Fibroblast of the conjunctiva (primary cell): ENCODE measurements around the gene R3HDM2.
A peak's percentile ranks its signal among the peaks of the same experiment; 100 is the strongest.
"Not testable (repeated sequence)": the region's sequence is repeated elsewhere in the genome, so short reads cannot be mapped to it uniquely, and the experiment has no call there.

Experiments
- DNase-seq: peaks from one replicate; pipeline ENCODE4 v3.0.0-alpha.2; 2010; ENCODE audit warnings: low read depth

The R3HDM2 gene

DNA sequence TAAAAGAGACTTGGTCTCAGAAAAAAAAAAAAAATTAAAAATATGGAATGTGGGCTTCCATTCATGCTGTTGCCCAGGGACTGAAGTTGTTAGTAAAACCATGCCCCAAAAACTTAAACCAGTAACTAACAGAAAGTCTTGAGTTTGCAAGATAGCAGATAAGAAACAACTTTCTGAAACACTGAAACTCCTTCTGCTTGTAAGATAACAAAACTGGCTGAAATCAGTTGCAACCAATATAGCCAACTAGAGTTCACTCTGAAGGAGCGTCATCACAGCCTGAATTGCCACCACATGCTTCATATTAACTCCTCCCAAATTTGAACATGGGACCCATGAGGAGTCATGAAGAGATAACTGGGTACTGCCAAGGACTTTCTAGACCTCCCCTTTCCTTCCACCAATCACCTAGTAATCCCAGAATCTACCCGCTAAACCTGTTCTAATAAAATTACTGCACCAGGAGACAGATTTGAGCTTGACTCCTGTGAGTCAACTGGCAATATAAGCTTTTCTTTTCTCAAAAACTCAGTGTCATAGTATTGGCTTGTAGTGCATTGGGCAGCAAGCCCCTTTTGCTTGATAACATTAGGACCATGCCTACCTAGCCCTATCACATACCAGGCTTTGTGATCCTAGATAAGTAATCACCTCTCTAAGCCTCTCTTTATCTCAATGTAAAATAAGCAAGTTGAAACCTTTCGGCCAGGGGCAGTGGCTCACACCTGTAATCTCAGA lies 53.6 kb downstream of the R3HDM2 start:
- no peak for DNase-seq

DNA sequence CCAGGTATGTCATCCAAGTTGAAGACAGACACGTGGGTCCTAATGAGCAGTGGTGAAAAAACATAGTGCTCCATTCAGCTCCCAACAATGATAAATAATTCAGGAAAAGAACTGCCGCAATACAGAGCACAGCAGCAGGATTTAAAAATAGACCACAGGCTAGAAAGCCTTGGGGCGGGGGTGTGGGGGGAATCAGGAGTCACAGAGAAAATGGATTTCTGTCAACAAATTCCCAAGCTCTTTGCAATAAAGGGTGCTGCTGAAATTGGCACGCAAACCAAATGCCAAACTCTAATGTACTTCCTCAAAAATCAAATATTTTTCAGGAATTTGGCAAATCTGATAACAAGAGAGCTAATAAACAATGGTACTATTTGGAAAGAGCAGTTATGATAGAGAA lies 58.6 kb downstream of the R3HDM2 start:
- no peak for DNase-seq

DNA sequence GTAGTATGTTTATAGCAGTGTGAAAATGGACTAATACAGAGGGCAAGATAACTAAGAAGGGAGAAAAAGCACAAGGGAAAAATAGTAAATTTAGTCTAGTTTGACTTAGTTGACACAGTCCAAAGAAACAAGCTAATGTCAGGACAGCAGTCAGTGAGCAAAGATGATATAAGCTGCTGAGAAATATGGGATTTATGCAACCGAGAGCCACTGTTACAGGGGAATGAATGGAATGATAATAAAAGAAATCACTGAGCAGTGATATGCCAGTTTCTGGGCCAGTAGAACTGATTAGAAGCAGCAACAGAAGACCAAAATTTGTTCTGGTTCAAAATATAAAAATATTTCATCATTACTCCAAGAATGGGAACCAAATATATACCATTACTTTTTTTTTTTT lies 60.1 kb downstream of the R3HDM2 start:
- DNase-seq = peak; percentile 10

DNA sequence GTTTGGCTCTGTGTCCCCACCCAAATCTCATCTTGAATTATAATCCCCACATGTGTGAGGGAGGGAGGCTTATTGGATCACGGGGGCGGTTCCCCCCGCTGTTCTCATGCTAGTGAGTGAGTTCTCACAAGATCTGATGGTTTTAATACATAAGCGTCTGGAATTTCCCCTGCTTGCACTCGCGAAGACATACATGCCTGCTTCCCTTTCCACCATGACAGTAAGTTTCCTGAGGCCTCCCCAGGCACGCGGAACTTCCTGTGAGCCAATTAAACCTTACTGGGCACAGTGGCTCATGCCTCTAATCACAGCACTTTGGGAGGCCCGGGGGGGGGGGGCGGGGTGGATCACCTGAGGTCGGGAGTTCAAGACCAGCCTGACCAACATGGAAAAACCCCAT lies 60.8 kb downstream of the R3HDM2 start:
- no peak for DNase-seq

DNA sequence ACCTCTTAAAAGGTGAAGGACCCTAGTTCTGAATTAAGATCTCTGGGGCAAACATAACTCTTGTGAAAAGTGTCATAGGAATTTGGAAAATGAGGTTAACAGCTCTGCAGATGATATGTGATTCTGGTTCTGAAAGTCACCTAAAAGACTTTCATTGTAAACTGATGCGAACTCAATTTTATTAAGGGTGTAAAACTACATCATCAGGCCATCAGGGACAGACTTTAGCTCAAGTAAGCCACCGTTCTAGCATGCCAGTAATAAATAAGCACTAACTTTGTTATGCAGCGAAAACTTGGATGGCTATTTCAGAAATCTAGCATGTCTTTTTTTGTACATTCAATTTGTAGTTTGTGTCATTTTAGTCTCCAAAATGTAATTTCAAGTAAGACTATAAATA lies 61.6 kb downstream of the R3HDM2 start:
- DNase-seq = no peak

DNA sequence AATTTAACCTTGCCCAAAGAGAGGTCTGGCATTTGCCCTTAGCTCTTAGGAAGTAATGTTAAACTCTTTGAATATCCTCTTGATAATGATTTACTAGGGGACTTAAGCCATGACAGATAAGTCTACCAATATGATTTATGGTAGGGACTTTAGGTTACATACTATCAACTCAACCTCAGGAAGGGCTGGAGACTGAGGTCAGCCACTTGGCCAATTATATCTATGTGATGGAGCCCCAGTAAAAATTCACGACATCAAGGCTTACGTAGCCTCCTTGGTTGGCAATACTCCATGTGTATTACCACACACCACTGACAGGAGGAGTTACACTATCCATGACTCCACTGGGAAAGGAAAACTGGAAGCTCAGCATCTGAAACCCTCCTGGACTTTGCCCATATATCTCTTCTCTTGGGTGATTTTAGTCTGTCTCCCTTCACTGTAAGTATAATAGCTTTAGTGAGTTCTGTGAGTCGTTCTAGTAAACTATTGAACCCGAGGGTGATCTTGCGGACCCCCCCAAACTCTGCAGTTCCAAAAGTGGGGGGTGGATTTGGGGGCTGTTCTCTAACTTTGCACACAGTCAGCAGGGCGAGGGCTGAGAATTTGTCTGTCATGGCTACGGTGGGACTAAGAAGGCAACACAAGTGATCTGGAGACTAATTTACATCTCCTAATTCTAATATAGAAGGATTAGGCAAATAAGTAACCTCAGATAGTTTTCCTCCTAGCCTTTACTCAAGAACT lies 62.3 kb downstream of the R3HDM2 start:
- DNase-seq = no peak

DNA sequence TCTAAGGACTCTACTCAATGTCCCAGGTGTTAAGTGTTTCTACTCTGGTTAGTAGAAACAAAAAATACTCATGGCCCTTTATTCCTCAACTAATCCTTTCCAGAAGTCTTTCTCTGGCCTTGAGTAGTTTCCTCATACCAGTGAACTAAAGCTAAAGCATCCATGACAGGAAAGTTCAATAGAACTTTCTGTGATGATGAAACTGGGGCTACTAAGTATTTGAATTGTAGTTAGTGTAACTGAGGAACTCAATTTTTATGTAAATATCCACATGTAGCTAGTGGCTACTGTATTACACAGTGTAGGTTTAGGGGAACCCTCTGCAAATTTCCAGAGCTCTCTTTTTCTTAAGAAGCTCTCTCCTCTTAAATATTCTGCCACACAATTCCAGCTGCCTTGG lies 63.7 kb downstream of the R3HDM2 start:
- DNase-seq = no peak

DNA sequence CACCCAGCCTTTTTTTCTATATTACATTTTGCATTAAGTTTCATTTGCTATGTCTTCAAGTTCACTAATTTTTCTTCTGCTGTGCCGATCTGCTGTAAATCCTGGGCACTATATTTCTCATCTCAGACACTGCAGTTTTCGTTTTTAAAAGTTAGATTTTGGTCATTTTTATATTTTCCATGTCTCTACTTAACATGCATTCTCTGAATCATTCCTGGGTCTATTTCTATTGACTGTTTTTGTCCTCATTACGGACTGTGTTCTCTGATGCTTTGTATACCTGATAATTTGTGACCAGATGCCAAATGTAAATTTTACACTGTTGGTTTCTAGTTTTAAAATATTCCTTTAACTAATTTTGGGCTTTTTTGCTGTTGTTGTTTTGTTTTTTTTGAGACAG lies 64.5 kb downstream of the R3HDM2 start:
- no peak for DNase-seq

DNA sequence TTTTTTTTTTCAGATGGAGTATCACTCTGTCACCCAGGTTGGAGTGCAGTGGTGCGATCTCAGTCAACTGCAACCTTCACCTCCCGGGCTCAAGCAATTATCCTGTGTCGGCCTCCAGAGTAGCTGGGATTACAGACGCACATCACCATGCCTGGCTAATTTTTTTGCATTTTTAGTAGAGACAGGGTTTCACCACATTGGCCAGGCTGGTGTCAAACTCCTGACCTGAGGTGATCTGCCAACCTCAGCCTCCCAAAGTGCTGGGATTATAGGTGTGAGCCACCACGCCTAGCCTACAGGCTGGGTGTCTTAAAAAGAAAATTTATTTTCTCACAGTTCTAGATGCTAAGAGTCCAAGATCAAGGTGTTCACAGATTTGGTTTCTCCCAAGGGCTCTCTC lies 66.7 kb downstream of the R3HDM2 start:
- not testable (repeated sequence) for DNase-seq

DNA sequence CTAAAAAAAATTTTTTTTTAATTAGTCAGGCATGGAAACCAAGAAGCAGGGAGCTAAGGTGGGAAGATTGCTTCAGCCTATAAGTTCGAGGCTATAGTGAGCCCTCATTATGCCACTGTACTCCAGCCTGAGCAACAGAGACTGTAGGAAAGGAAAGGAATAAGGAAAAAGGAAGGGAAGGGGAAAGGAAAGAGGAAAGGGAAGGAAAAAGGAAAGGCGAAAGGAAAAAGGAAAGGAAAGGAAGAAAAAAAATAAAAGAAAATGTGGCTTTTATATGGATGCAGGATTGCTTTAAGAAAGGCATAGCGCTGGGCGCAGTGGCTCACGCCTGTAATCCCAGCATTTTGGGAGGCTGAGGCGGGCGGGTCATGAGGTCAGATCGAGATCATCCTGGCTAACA lies 70.4 kb downstream of the R3HDM2 start:
- no peak for DNase-seq

DNA sequence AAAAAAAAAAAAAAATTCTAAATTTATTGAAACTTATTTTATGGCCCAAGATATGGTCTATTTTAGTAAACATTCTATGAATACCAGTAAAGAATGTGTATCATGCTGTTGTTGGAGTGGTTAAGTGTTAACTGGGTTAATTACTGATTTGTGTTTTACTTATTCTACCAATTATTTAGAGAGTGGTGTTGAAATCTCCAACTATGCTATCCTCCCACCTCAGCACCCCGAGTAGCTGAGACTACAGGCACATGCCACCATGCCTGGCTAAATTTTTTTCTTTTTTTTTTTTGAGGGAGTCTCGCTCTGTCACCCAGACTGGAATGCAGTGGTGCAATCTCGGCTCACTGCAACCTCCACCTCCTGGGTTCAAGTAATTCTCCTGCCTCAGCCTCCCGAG lies 72.2 kb downstream of the R3HDM2 start:
- no peak for DNase-seq

DNA sequence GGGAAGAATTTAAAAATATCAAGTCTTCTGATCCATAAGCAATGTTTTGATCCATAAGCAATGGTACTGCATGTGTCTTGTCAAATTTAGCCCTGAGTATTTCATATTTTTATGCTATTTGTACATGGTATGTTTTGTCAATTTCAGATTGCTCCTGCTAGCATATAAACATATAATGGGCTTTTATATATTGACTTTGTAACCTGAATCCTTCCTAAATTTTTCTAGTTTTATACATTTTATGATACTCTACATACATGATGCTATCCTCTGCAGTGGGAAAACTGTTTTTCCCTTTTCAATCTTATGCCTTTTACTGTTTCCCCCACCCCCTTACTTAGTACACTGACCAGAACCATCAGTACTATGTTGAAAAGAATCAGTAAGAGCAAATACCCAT lies 75.1 kb downstream of the R3HDM2 start:
- no peak for DNase-seq

DNA sequence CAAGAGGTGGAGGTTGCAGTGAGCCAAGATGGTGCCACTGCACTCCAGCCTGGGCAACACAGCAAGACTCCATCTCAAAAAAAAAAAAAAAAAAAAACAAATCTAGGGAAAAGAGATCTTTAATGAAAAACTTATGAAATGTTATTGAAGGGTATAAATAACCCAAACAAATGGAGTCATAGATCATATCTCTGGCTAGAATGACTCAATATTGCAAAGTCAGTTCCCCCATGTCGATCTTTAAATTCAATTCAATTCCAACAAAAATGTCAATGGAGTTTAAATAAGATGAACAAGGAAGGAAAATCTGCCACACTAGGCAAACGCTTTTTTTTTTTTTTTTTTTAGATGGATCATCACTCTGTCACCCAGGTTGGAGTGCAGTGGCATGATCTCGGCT lies 78.7 kb downstream of the R3HDM2 start:
- DNase-seq = no peak

DNA sequence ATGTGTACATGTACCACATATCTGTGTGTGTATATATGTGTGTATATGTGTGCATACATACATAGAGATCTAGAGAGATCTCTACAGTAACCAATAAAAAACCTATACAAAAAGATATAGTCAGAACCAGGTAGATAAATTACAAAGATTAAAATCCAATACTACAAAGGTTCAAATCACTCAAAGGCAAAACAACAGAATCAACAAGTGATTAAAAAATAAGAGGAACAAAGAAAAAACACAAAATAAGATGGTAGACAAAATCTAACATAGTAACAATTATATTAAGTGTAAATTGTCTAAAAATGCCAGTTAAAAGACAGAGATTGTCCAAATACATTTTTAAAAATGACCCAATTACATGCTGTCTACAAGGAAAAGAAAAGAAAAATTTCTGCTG lies 83.6 kb downstream of the R3HDM2 start:
- no peak for DNase-seq

DNA sequence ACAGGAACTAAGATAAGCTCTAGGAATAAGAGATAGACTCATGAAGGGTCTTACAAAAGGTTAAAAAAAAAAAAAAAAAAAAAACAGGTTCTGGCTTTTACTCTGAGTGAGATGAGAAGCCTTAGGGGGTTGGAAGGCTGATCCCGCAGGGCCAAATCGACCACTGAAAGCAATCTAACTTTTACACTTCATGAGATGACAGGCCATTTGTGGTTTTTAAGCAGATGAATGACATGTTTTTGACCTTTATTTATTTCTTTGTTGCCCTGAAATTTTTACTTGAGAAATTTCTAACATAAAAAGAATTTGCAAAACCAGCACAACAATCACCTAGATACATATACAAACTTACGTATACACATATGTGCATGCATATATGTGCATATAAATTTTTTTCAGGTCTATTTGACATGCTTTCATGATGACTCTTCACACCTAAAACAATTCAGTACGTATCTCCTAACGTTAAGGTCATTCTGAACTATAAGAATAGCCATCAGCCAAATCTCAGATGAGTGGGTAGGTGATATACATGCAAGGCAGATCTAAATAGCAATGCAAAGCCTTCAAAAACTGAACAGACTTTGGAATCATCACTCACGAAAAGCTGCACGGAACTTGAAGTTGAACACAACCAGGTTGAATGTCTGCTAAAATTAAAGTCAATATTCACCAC lies 87.0 kb downstream of the R3HDM2 start:
- no peak for DNase-seq

DNA sequence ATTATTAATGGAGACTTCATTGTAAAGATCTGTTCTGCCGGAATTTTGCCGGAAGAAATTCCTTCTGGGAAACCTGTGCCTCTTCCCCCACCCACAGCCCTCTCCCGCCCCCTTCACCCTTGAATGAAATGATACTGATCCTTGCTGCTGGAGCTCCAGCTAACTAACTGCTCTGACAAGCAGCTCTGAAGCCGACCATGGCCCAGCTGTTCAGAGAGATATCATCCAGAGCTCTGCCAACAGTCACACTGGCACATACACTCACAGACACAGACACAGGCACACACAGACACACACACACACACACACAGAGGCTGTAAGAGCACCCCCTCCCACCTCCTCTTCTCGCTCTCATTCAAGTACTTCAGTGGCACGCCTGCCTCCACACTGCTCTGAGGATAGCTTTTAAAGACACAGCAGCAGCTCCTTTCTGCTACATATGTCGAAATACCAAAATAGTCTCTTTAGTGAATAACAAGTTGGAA lies 88.6 kb downstream of the R3HDM2 start:
- peak; percentile 33 for DNase-seq

DNA sequence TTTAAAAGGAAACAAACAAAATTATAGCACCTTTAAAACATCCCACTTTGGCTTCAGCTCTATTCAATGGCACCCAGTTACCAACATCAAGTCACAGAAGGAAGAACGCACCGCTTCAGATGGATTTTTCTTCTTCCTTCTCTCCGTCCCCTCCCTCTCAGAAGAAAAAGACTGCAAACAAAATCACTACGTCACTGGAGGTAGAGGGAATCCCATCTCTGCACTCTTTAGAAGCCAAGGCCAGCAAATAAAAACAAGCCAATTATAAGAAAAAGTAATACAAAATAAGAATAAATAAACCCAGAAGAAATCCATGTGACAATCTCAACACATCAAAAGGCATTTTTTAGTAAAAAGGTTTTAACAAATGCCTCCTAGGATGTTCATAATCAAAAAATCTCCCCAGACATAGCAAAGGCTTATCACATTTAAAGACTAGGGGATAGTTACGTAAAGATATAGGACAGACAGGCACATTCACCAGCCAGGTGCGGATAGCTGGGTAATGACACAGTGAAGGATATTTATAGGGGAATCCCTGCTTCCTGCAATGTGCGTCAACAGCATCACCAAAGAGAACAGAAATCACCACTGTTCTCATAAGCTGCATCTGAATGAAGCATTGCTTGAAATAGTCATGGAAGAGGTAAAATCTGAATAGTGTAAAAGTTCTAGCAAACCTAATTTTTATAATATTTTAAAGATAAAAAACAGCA lies 89.4 kb downstream of the R3HDM2 start:
- no peak for DNase-seq

DNA sequence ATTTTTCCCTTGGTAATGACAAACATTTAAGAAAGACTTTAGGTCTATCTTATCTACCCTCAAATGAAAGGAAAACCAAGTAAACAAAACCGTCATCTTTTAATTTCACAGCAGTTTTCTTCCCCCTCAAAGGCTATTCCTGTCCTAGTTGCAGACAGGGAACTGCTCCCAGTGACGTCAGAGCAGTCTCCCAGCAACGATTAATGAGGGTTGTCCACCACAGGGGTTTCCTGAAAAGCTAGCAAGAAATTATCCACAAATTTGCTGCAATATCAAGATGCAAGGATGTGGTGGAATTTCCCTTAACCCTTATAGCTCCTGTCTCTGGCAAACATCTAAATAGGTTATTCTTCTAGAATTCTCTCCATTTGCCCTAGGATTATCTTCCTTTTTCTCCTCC lies 90.7 kb downstream of the R3HDM2 start:
- peak; percentile 9 for DNase-seq

DNA sequence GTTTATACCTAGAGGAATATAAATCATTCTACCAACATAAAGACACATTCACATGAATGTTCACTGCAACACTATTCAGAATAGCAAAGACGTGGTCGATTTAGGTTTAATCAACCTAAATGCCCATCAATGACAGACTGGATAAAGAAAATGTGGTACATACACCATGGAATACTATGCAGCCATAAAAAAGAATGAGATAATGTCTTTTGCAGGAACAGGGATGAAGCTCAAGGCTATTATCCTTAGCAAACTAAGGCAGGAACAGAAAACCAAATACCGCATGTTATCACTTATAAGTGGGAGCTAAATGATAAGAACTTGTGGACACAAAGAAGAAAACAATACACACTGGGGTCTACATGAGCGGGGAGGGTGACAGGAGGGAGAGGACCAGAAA lies 94.5 kb downstream of the R3HDM2 start:
- not testable (repeated sequence) for DNase-seq

DNA sequence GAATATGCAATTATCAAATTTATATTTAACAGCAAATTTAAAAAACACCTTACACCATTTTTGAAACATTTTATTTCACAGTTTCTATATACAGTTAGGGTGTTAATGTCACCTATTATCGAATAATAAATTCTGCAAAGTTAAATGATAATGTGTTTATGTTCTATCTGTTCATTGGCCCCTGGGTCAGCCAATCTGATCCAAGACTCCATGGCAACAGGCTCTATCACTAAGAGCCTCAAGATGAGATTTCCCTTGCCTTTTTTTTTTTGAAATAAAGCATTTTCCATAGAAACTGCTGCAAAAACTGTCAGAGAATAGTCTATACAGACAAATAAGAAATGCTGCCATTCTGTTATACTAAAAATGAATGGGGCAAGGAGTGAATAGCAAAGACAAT lies 96.6 kb downstream of the R3HDM2 start:
- DNase-seq = no peak

DNA sequence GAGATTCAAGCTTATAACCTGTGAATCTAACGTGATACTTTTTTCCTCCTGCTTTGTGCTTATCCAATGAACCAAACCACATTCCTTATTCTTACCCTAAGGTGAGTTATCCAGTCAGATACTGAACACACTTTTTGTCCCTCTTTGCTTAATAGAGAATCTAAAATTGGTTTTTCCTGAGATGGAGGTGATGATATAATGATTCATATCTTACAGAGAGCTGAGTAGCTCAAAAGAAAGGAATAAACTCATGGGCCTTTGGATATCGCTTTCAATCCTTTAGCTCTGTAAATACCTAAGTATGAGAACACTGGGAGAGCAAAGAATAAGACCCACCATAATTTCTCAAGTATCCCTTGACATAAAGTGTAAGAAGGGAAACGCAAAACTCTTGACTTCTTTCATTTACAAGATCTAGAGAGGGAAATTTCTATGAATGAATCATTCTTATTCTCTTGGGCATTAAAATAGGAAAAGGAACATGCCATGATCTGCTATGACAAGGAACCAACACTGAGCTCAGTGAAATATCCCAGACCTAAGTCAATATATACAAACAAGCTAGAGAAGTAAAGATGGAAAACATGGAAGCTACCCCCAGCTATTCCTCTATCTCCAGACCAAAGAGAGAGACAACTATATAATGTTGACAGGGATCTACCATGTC lies 98.1 kb downstream of the R3HDM2 start:
- DNase-seq = no peak

DNA sequence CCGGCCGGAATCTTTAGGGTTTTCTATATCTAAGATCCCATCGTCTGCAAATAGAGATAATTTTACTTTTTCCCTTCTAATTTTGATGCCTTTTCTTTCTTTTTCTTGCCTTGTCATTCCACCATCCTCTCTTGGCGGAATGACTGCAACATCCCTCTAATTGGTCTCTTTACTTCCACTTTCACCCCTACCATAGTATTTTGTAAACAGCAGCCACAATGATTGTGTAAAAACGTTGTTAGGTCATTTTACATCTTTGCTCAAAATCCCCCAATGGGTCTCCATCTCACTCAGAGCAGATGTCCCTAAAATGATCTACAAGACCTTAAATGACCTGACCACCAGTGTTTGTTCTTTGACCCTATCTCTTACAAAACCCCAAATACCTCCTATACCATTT lies 99.9 kb downstream of the R3HDM2 start:
- no peak for DNase-seq
